Mucosa of rectum (tissue), 2 donors: Measurements from ENCODE around the gene ST7.

Experiments used
- H3K27ac ChIP-seq, 2 donors: one replicate each; pipeline ENCODE4 v1.7.0; 2013; ENCODE audit warnings: inconsistent platforms in 2 of 2, low read depth in 2 of 2, low read length in 2 of 2
- H3K27me3 ChIP-seq, 2 donors: one replicate each; pipeline ENCODE4 v1.7.0; 2013; ENCODE audit warnings: low read length in 2 of 2; ENCODE audit not compliant: control insufficient read depth in 2 of 2, insufficient read depth in 2 of 2
- H3K36me3 ChIP-seq, 2 donors: one replicate each; pipeline ENCODE4 v1.7.0; 2013; ENCODE audit warnings: low read length in 2 of 2; ENCODE audit not compliant: control insufficient read depth in 2 of 2, insufficient read depth in 2 of 2
- H3K4me1 ChIP-seq, 2 donors: one replicate each; pipeline ENCODE4 v1.7.0; 2013; ENCODE audit warnings: low read length in 2 of 2, mild to moderate bottlenecking in 1 of 2; ENCODE audit not compliant: control insufficient read depth in 2 of 2, insufficient read depth in 2 of 2
- H3K4me3 ChIP-seq, 2 donors: one replicate each; pipeline ENCODE4 v1.7.0; 2013; ENCODE audit warnings: low read length in 2 of 2
- H3K9ac ChIP-seq, 2 donors: one replicate each; pipeline ENCODE4 v1.7.0; 2013; ENCODE audit warnings: low read length in 2 of 2, low read depth in 1 of 2, mild to moderate bottlenecking in 1 of 2
- H3K9me3 ChIP-seq, 2 donors: one replicate each; pipeline ENCODE4 v1.7.0; 2013; ENCODE audit warnings: low read length in 2 of 2; ENCODE audit not compliant: control insufficient read depth in 2 of 2
- donor health status: healthy.
- donor health status: Normal muscosa, but diverticular disease.

ST7 gene

GRCh38 chr7:116949941-116950801, 3.1 kb upstream of the ST7 start:
- no peaks in the 10 kb centered on the region for H3K27me3 ChIP-seq
- no peak overlapping the region for H3K27ac ChIP-seq
- no peaks in the 10 kb centered on the region for H3K36me3 ChIP-seq
- no peak overlapping the region for H3K9ac ChIP-seq
- no peak overlapping the region for H3K4me3 ChIP-seq
- H3K4me1 ChIP-seq = peaks cover 8 to 10% of the 10 kb centered on the region in 2 donors
- no peaks in the 10 kb centered on the region for H3K9me3 ChIP-seq

DNA sequence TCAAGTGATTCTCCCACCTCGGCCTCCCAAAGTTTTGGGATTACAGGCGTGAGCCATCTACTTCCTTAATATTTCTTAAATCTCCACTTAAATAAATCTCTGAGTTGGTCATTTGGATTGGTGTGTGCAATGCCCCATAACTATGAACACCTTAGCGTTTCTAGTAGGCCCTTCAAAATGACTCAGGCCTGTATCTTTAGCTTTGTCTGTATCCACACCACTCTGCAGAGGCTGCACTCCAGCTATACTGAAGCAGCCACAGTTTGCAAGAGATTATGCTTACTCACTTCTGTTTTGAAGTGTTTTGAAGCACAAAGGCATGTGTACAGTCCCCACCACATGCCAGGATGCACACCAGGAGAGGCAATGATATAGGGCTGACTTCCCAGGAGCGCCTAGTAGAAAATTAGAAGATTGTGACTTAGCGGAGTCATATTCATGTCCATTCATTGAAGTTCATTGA, 2.4 kb upstream of the ST7 start:
- no peak overlapping the region for H3K9ac ChIP-seq
- H3K27ac ChIP-seq = no peak overlapping the region
- peaks cover 10 to 11% of the 10 kb centered on the region in 2 donors for H3K4me1 ChIP-seq
- H3K27me3 ChIP-seq = no peaks in the 10 kb centered on the region
- no peaks in the 10 kb centered on the region for H3K36me3 ChIP-seq
- H3K4me3 ChIP-seq = no peak overlapping the region
- H3K9me3 ChIP-seq = no peaks in the 10 kb centered on the region

- Histone ChIP-seq H3K4me3 (peak overlapping the region in 1 of 2 donors; percentile 59), H3K27ac (no peak overlapping the region)
These were observed 1.7 kb upstream of the ST7 start for GRCh38 chr7:116951366-116952292.

DNA sequence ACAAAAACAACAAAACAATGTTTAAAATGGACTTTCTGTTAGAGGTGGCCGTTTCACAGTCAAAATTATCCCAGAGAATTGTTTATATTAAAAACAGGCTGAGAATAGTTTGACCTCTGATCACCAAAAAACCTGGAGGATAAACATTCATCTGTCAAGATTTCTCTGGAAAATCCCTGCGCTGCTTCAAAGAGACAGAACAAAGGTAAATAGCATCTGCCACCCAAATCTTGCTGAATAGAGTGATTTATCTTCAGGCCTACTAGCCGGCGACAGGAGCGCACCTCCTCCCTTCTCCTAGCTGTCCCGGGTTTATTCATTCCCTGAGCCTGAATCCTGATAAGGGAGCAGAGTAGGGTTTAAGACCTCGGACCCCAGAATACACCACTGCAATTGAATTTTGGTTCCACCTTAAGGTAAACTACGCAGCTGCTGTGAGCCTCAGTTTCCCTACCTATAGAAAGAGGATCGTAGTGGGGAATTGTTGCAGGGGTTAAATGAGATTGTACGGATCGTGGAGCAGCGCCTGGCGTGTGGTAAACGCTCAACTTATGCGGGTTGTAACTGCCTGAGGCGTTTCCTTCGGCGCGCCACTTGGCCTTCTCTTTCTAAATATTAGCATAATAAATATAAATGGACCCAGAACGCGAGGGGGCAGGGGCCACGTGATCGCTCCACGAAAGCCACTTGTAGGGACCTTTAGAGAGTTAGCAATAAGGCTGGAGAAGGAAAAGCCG, 498 bp upstream of the ST7 start:
- H3K9me3 ChIP-seq = no peaks in the 10 kb centered on the region
- no peaks in the 10 kb centered on the region for H3K27me3 ChIP-seq
- peaks cover 10 to 16% of the 10 kb centered on the region in 2 donors for H3K4me1 ChIP-seq
- H3K36me3 ChIP-seq = no peaks in the 10 kb centered on the region
- H3K9ac ChIP-seq = peak overlapping the region; percentile 87 to 98
- peak overlapping the region; percentile 96 for H3K4me3 ChIP-seq
- peak overlapping the region; percentile 92 to 94 for H3K27ac ChIP-seq

More at GRCh38 chr7:116951366-116952292, 1.7 kb upstream of the ST7 start:
- Histone ChIP-seq H3K27me3 (no peaks in the 10 kb centered on the region), H3K36me3 (no peaks in the 10 kb centered on the region), H3K9ac (peak overlapping the region in 1 of 2 donors; percentile 9), H3K9me3 (no peaks in the 10 kb centered on the region), H3K4me1 (peaks cover 10 to 16% of the 10 kb centered on the region in 2 donors)

DNA sequence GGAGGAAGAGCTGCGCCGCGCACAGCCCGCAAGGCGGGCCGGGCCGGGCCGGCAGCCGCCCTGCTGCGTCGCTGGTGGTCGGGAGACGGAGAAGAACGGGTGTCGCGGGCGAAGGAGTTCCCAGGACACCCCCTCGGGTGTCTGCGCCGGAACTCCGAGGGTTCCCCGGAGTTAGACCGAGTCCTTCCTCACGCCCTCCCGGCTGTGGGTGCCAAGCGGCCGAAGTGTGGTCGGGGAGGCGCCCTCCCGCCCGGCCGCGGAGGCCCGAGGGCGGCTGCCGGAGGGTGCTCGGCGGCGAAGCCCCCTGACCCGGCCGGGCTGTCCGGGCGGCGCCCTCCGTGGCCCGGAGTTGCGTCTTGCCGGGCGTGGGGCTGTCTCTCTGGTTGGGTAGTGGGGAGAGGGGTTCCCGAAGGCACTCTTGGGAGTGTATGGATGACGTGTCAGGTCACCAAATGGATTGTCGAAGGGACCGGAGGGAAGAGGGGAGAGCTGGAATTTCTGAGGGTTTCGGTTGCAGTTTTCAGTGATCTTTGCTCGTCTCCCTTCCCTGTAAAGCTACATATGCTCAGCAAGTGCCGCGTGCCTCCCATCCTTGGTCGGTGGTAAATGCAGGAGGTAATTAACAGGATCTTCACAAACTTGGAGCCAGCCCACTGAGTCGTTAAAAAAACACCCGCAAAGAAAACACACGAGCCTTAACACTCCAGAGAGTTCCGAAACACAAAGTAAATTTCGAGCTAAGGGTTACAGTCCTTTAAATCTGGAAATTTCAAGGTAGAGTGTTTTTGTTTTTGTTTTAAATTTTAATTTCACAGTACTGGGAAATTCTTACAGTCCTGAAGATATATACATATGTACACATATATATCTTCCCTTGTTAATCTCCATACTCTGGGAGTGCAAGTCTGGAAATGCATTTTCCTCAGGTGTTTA, 871 bp downstream of the ST7 start:
- H3K27me3 ChIP-seq = no peaks in the 10 kb centered on the region
- no peaks in the 10 kb centered on the region for H3K36me3 ChIP-seq
- H3K27ac ChIP-seq = peak overlapping the region; percentile 92 to 94
- peak overlapping the region; percentile 90 to 98 for H3K9ac ChIP-seq
- H3K4me3 ChIP-seq = peak overlapping the region; percentile 96
- H3K4me1 ChIP-seq = peaks cover 10 to 16% of the 10 kb centered on the region in 2 donors
- no peaks in the 10 kb centered on the region for H3K9me3 ChIP-seq

GRCh38 chr7:116955340-116955739, 2.0 kb downstream of the ST7 start:
- Histone ChIP-seq H3K27me3 (no peaks in the 10 kb centered on the region), H3K4me1 (peaks cover 10 to 16% of the 10 kb centered on the region in 2 donors), H3K36me3 (no peaks in the 10 kb centered on the region), H3K9me3 (no peaks in the 10 kb centered on the region), H3K27ac (no peak overlapping the region), H3K9ac (no peak overlapping the region), H3K4me3 (peak overlapping the region in 1 of 2 donors; percentile 96)

DNA sequence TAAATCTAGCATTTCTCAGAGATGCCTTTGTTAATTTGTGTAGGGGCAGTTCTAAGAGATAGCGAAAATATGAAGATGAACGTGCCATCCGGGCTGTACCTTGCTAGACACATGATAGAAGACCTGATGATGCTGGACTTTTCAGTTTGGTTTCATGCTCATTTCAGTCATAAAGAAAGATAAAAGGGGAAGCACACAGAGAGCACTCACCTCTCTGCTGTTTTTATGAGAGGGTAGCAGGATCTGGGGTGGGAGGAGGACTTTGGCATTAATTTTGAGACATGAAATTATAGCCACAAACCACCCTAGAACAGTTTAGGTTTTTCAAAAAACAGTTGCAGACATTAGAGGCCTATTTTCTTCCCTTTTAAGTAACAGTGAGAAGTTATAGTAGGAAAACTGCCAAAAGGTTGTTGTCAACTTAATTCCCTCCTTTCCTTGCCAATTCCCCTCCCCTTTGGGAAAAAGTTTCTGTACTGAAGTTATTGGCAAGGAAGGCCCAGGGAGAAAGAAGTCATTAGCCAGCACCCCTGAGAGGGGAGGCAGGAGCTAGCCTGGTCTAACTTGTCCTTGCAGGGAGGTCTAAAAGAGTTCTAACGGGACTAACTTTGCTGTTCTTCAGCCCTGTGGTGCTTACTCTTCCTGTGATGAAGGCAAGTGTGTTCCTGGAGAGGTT, 2.6 kb downstream of the ST7 start:
- Histone ChIP-seq H3K27me3 (no peaks in the 10 kb centered on the region), H3K4me1 (peaks cover 10 to 16% of the 10 kb centered on the region in 2 donors), H3K27ac (peak overlapping the region in 1 of 2 donors; percentile 20), H3K9ac (no peak overlapping the region), H3K36me3 (no peaks in the 10 kb centered on the region), H3K9me3 (no peaks in the 10 kb centered on the region), H3K4me3 (no peak overlapping the region)

- no peak overlapping the region for H3K4me3 ChIP-seq
- no peaks in the 10 kb centered on the region for H3K27me3 ChIP-seq
- H3K9ac ChIP-seq = no peak overlapping the region
- peak overlapping the region in 1 of 2 donors; percentile 20 for H3K27ac ChIP-seq
- H3K4me1 ChIP-seq = peaks cover 10 to 16% of the 10 kb centered on the region in 2 donors
- no peaks in the 10 kb centered on the region for H3K36me3 ChIP-seq
- no peaks in the 10 kb centered on the region for H3K9me3 ChIP-seq
These were observed 3.1 kb downstream of the ST7 start for GRCh38 chr7:116956477-116956804.
